HepG2 (cell line): ENCODE data around the gene TRIM2. TPM values are rescaled to one million over a fixed set of nuclear protein-coding genes. Genes with fewer than 3 reads are reported as not detected.

Experiments used
- ATAC-seq: fragments of 200-7000 bp; cut with Tn5 transposase; 3 replicates; pipeline ENCODE4 v1.9.1; 2020; ENCODE audit warnings: mild to moderate bottlenecking, moderate library complexity
- BruUV-seq: library from RNA; stranded (reverse); fragments of 400-500 nt; replicated peaks from 2 replicates; lab custom pipeline; 2021; lab: Mats Ljungman, UMichigan
- CTCF ChIA-PET: fragments of 300-600 bp; formaldehyde crosslinking; extraction: SDS; loops from one replicate; lab custom pipeline; 2021; ENCODE audit warnings: low total read pairs, inconsistent platforms, low intra/inter-chr PET ratio; lab: Yijun Ruan, JAX
- POLR2A ChIA-PET: fragments of 350-600 bp; sonication (Branson Sonifier 250); formaldehyde crosslinking; loops from one replicate; lab custom pipeline; 2020; ENCODE audit warnings: antibody characterized with exemption, inconsistent platforms; lab: Yijun Ruan, JAX
- DNase-seq: peaks from one replicate; pipeline ENCODE4 v3.0.0-alpha.2; 2015; ENCODE audit warnings: low spot score
- FAIRE-seq: peaks from 3 replicates; lab custom pipeline; 2011; peaks lifted over from hg19 to GRCh38; lab: Jason Lieb, UNC
- H2AFZ ChIP-seq: one replicate; pipeline ENCODE4 v1.6.1; 2011; ENCODE audit warnings: low read length, inconsistent platforms
- H3K27ac ChIP-seq: fragments of 300-600 bp; 3 replicates; pipeline ENCODE4 v1.8.0; 2011; ENCODE audit warnings: mixed run types, mild to moderate bottlenecking, mixed read lengths, low read length, inconsistent platforms; ENCODE audit not compliant: insufficient read depth; ENCODE audit errors: extremely low read length
- H3K27me3 ChIP-seq, 2 experiments: fragments of 200-600 bp in 1 of 2; 2 replicates in 1 of 2; 3 replicates in 1 of 2; pipeline versions ENCODE4 v1.6.0 to v1.8.0; 2011; ENCODE audit warnings: low read length in 2 of 2, mild to moderate bottlenecking in 2 of 2, moderate library complexity in 2 of 2, inconsistent platforms in 1 of 2; ENCODE audit not compliant: insufficient read depth in 2 of 2, control insufficient read depth in 1 of 2
- H3K36me3 ChIP-seq, 2 experiments: fragments of 200-600 bp in 1 of 2; replicated peaks in 1 of 2; 2 replicates in 1 of 2; 3 replicates in 1 of 2; pipeline versions ENCODE4 v1.5.1 to v1.8.0; 2011; ENCODE audit warnings: low read length in 2 of 2, inconsistent platforms in 1 of 2; ENCODE audit not compliant: insufficient read depth in 2 of 2, control insufficient read depth in 1 of 2
- H3K4me1 ChIP-seq: 2 replicates; pipeline ENCODE4 v1.5.1; 2012; ENCODE audit warnings: low read length, inconsistent platforms; ENCODE audit not compliant: insufficient read depth
- H3K4me2 ChIP-seq: 2 replicates; pipeline ENCODE4 v1.6.0; 2011; ENCODE audit warnings: low read depth, low read length, inconsistent platforms
- H3K4me3 ChIP-seq, 3 experiments: fragments of 200-600 bp in 1 of 3; sonication (generic), shearing (Covaris generic) in 1 of 3; replicated peaks in 1 of 3; 2 replicates each; pipeline ENCODE4 v1.5.1; 2011 to 2016; ENCODE audit warnings: low read length in 3 of 3, inconsistent platforms in 2 of 3, low read depth in 2 of 3, mild to moderate bottlenecking in 2 of 3, control low read depth in 1 of 3, mixed read lengths in 1 of 3; ENCODE audit not compliant: insufficient read depth in 1 of 3
- H3K79me2 ChIP-seq: one replicate; pipeline ENCODE4 v1.6.1; 2011; ENCODE audit warnings: low read length, inconsistent platforms; ENCODE audit not compliant: insufficient read depth
- H3K9ac ChIP-seq: 2 replicates; pipeline ENCODE4 v1.6.0; 2011; ENCODE audit warnings: mild to moderate bottlenecking, low read depth, low read length, inconsistent platforms; ENCODE audit not compliant: insufficient read depth
- H3K9me3 ChIP-seq: 2 replicates; pipeline ENCODE4 v1.5.1; 2012; ENCODE audit warnings: mild to moderate bottlenecking, low read length
- H4K20me1 ChIP-seq: 2 replicates; pipeline ENCODE4 v1.6.0; 2011; ENCODE audit warnings: inconsistent platforms, mild to moderate bottlenecking, low read length, moderate library complexity; ENCODE audit not compliant: insufficient read depth
- FOXM1 ChIP-seq: sonication (generic); formaldehyde crosslinking; IDR thresholded peaks from 2 replicates; pipeline ENCODE4 v1.5.0; 2020; ENCODE audit warnings: missing genetic modification reagents
- KDM5A ChIP-seq: fragments of 200-600 bp; sonication (generic); IDR thresholded peaks from 2 replicates; pipeline ENCODE4 v1.7.0; 2018; ENCODE audit warnings: antibody characterized with exemption, mild to moderate bottlenecking, low read length, borderline replicate concordance
- MAFG ChIP-seq: sonication (generic); formaldehyde crosslinking; IDR thresholded peaks from 2 replicates; pipeline ENCODE4 v1.5.1; 2020; ENCODE audit warnings: mild to moderate bottlenecking, missing genetic modification reagents
- NBN ChIP-seq: fragments of 450-650 bp; conservative IDR thresholded peaks from 2 replicates; pipeline ENCODE4 v1.6.1; 2017
- PHF8 ChIP-seq: sonication (generic); formaldehyde crosslinking; IDR thresholded peaks from 2 replicates; pipeline ENCODE4 v1.5.0; 2020; ENCODE audit warnings: missing genetic modification reagents
- SNRNP70 ChIP-seq: fragments of 200-400 bp; formaldehyde crosslinking; IDR thresholded peaks from 2 replicates; pipeline ENCODE4 v1.6.1; 2017; ENCODE audit warnings: mild to moderate bottlenecking, low read depth, low read length, moderate library complexity
- SP140L ChIP-seq: sonication (generic); formaldehyde crosslinking; IDR thresholded peaks from 2 replicates; pipeline ENCODE4 v1.4.0; 2020; ENCODE audit warnings: missing genetic modification reagents, borderline replicate concordance
- ZFP36 ChIP-seq: fragments of 150-350 bp; IDR thresholded peaks from 2 replicates; pipeline ENCODE4 v1.6.1; 2018; ENCODE audit warnings: borderline replicate concordance, low read length, low read depth; ENCODE audit not compliant: partially characterized antibody
- ZNF589 ChIP-seq: sonication (generic); formaldehyde crosslinking; conservative IDR thresholded peaks from 2 replicates; pipeline ENCODE4 v1.8.0; 2022; ENCODE audit warnings: mild to moderate bottlenecking, moderate library complexity, missing genetic modification reagents
- in situ Hi-C: cut with HindIII; loops from 2 replicates; pipeline ENCODE4 v1.10.0; 2017; ENCODE audit warnings: low pct_unique_long_range_greater_than_20kb; ENCODE audit not compliant: extremely low pct_ligation_motif_present
- intact Hi-C: fragments of 100-400 bp; cut with micrococcal nuclease; formaldehyde crosslinking; loops from one replicate; pipeline ENCODE4 v1.10.0; 2022; ENCODE audit not compliant: unreplicated experiment
- polyA plus RNA-seq, 8 experiments: library from polyadenylated mRNA; depleted of rRNA in 3 of 8; stranded (reverse) in 7 of 8; unstranded in 1 of 8; fragments of >200 nt; fragmentation: Illumina TruSeq in 4 of 8; extraction: Trizol in 4 of 8; gene quantifications; 2 replicates each; pipeline versions ENCODE4 v1.2.1 to v1.2.3, GENCODE V29; 2011 to 2016; ENCODE audit warnings: low read depth in 4 of 8, missing spikeins in 1 of 8, mixed read lengths in 1 of 8; ENCODE audit not compliant: insufficient read depth in 1 of 8
- total RNA-seq, 5 experiments: library from RNA; depleted of rRNA; stranded (reverse); fragments of >200 nt; fragmentation: Illumina TruSeq; extraction: Trizol; gene quantifications; 2 replicates each; pipeline ENCODE4 v1.2.3, GENCODE V29; 2016; ENCODE audit warnings: low read depth in 1 of 5
- TF ChIP-seq, protein P1 (sequence below): sonication (generic); formaldehyde crosslinking; IDR thresholded peaks from 2 replicates; pipeline ENCODE4; 2020; ENCODE audit warnings: missing genetic modification reagents, mild to moderate bottlenecking, borderline replicate concordance
- TF ChIP-seq, protein P2 (sequence below): sonication (generic); formaldehyde crosslinking; IDR thresholded peaks from 2 replicates; pipeline ENCODE4 v1.4.0; 2020; ENCODE audit warnings: missing genetic modification reagents, borderline replicate concordance

The TRIM2 gene
- total and polyA plus RNA-seq, 2 of the 13 experiments (the other 11 are each of a cell fraction or from before 2014, with no cell fraction given) = 2.1 to 4.2 TPM

DNA sequence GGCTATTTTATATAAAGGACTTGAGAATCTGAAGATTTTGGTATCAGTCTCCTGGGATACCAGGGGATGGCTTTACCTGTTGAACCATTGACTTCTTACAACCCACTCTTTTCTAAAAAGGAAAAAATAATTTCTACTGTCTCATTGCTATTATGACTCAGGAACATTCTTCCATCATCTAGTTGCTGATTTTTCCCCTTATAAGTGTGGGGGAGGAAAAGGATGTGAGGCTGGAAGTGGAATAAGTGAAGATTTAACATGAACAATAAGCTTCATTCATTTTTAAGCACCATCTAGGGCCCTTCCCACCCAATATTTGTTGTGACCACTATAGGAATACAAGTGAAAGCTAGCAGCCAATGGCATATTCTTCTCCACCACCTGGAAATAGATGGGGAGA, 129.6 kb downstream of the TRIM2 start:
- DNase-seq (no peak), ATAC-seq (no peak), FAIRE-seq (no peak)
- H3K79me2 ChIP-seq = no peaks in the 10 kb centered on the region
- no peaks in the 10 kb centered on the region for H3K9me3 ChIP-seq
- POLR2A ChIA-PET = no interaction called here
- H2AFZ ChIP-seq = no peak overlapping the region
- BruUV-seq = no TSS peak
- H3K4me2 ChIP-seq = no peak overlapping the region
- no peaks in the 10 kb centered on the region for H3K4me1 ChIP-seq
- in situ Hi-C loops = no loop called here
- no peaks in the 10 kb centered on the region for H4K20me1 ChIP-seq
- H3K27ac ChIP-seq = no peak overlapping the region
- no peaks in the 10 kb centered on the region for H3K36me3 ChIP-seq
- no peak overlapping the region for H3K4me3 ChIP-seq
- H3K9ac ChIP-seq = no peak overlapping the region
- TF ChIP-seq PHF8 (CRISPR knock-in tag) (no peak), SP140L (CRISPR knock-in tag) (no peak), MAFG (no peak), KDM5A (no peak), ZFP36 (no peak), NBN (no peak), SNRNP70 (no peak), FOXM1 (no peak), ZNF589 (CRISPR knock-in tag) (no peak)
- TF ChIP-seq, protein P1, sequence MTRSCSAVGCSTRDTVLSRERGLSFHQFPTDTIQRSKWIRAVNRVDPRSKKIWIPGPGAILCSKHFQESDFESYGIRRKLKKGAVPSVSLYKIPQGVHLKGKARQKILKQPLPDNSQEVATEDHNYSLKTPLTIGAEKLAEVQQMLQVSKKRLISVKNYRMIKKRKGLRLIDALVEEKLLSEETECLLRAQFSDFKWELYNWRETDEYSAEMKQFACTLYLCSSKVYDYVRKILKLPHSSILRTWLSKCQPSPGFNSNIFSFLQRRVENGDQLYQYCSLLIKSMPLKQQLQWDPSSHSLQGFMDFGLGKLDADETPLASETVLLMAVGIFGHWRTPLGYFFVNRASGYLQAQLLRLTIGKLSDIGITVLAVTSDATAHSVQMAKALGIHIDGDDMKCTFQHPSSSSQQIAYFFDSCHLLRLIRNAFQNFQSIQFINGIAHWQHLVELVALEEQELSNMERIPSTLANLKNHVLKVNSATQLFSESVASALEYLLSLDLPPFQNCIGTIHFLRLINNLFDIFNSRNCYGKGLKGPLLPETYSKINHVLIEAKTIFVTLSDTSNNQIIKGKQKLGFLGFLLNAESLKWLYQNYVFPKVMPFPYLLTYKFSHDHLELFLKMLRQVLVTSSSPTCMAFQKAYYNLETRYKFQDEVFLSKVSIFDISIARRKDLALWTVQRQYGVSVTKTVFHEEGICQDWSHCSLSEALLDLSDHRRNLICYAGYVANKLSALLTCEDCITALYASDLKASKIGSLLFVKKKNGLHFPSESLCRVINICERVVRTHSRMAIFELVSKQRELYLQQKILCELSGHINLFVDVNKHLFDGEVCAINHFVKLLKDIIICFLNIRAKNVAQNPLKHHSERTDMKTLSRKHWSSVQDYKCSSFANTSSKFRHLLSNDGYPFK (CRISPR knock-in tag) = no peak
- TF ChIP-seq, protein P2, sequence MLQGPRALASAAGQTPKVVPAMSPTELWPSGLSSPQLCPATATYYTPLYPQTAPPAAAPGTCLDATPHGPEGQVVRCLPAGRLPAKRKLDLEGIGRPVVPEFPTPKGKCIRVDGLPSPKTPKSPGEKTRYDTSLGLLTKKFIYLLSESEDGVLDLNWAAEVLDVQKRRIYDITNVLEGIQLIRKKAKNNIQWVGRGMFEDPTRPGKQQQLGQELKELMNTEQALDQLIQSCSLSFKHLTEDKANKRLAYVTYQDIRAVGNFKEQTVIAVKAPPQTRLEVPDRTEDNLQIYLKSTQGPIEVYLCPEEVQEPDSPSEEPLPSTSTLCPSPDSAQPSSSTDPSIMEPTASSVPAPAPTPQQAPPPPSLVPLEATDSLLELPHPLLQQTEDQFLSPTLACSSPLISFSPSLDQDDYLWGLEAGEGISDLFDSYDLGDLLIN (CRISPR knock-in tag) = no peak
- TF ChIP-seq, all 625 proteins: peak for 0
- CTCF ChIA-PET = no interaction called here
- no peaks in the 10 kb centered on the region for H3K27me3 ChIP-seq
- intact Hi-C loops = no loop called here
